GM19239 (cell line): ENCODE measurements around the gene CX3CL1.
"Not testable (repeated sequence)": the region's sequence is repeated elsewhere in the genome, so short reads cannot be mapped to it uniquely, and the experiment has no call there.

ENCODE experiments used
- DNase-seq: peaks from one replicate; pipeline ENCODE4 v3.0.0; 2011; ENCODE audit warnings: low spot score; ENCODE audit not compliant: insufficient read length
- FAIRE-seq: peaks from 2 replicates; lab custom pipeline; 2011; peaks lifted over from hg19 to GRCh38; lab: Jason Lieb, UNC

Gene CX3CL1

GRCh38 chr16:57356547-57356946 lies 15.7 kb upstream of the CX3CL1 start:
- FAIRE-seq (no peak), DNase-seq (no peak)

GRCh38 chr16:57357330-57358085 lies 14.8 kb upstream of the CX3CL1 start:
- peak; percentile 58 for FAIRE-seq
- no peak for DNase-seq

GRCh38 chr16:57358086-57358420 lies 14.2 kb upstream of the CX3CL1 start:
- FAIRE-seq (no peak), DNase-seq (no peak)

GRCh38 chr16:57358527-57359095 lies 13.7 kb upstream of the CX3CL1 start, which contains the start of gene CCL22:
Gene CCL22, plus strand, starts transcription at chr16:57358783. Its CDS starts 34 bp downstream, at chr16:57358817.
- DNase-seq (no peak), FAIRE-seq (peak; percentile 40)

- FAIRE-seq (no peak), DNase-seq (no peak)
Measured at GRCh38 chr16:57360321-57360935, 11.9 kb upstream of the CX3CL1 start.

- no peak for FAIRE-seq
- no peak for DNase-seq
Measured at GRCh38 chr16:57361404-57361803, 10.9 kb upstream of the CX3CL1 start.

GRCh38 chr16:57364143-57364542 lies 8.1 kb upstream of the CX3CL1 start:
- DNase-seq (no peak), FAIRE-seq (no peak)

- FAIRE-seq = no peak
- no peak for DNase-seq
Measured at GRCh38 chr16:57366544-57367040, 5.7 kb upstream of the CX3CL1 start.

- FAIRE-seq = no peak
- DNase-seq = no peak
Measured at GRCh38 chr16:57367116-57367752, 5.1 kb upstream of the CX3CL1 start.

- FAIRE-seq = no peak
- no peak for DNase-seq
Measured at GRCh38 chr16:57371494-57372371, 557 bp upstream of the CX3CL1 start.

- peak; percentile 40 for FAIRE-seq
- DNase-seq = no peak
Measured at GRCh38 chr16:57373117-57373947, 1.0 kb downstream of the CX3CL1 start.

- peak; percentile 49 for FAIRE-seq
- no peak for DNase-seq
Measured at GRCh38 chr16:57374067-57374534, 1.8 kb downstream of the CX3CL1 start.

GRCh38 chr16:57374925-57375465 lies 2.7 kb downstream of the CX3CL1 start:
- not testable (repeated sequence) for DNase-seq, FAIRE-seq

- no peak for DNase-seq
- no peak for FAIRE-seq
Measured at GRCh38 chr16:57376313-57376818, 4.1 kb downstream of the CX3CL1 start.

- FAIRE-seq = peak; percentile 93
- DNase-seq = peak; percentile 46
Measured at GRCh38 chr16:57377080-57377841, 5.0 kb downstream of the CX3CL1 start.

- DNase-seq = no peak
- no peak for FAIRE-seq
Measured at GRCh38 chr16:57379579-57379978, 7.3 kb downstream of the CX3CL1 start.

- FAIRE-seq (no peak), DNase-seq (no peak)
Measured at GRCh38 chr16:57380671-57381462, 8.6 kb downstream of the CX3CL1 start.
